Subcutaneous abdominal adipose tissue (tissue), 5 donors: ENCODE data around the gene SYNJ2.

ENCODE experiments used
- H3K27ac ChIP-seq: one replicate; pipeline ENCODE4 v1.7.0; 2013; ENCODE audit warnings: low read depth, mild to moderate bottlenecking, inconsistent platforms, low read length, moderate library complexity
- H3K27me3 ChIP-seq, 5 donors: one replicate each; pipeline ENCODE4 v1.7.0; 2013; ENCODE audit warnings: low read length in 5 of 5, inconsistent platforms in 1 of 5; ENCODE audit not compliant: control insufficient read depth in 5 of 5, insufficient read depth in 4 of 5
- H3K36me3 ChIP-seq, 5 donors: one replicate each; pipeline ENCODE4 v1.7.0; 2013; ENCODE audit warnings: low read length in 5 of 5; ENCODE audit not compliant: control insufficient read depth in 5 of 5, insufficient read depth in 5 of 5
- H3K4me1 ChIP-seq, 5 donors: one replicate each; pipeline ENCODE4 v1.7.0; 2013; ENCODE audit warnings: low read length in 5 of 5, mild to moderate bottlenecking in 3 of 5, moderate library complexity in 1 of 5; ENCODE audit not compliant: control insufficient read depth in 5 of 5, insufficient read depth in 5 of 5
- H3K4me3 ChIP-seq, 5 donors: one replicate each; pipeline ENCODE4 v1.7.0; 2013; ENCODE audit warnings: low read length in 5 of 5, low read depth in 1 of 5
- H3K9ac ChIP-seq, 5 donors: one replicate each; pipeline ENCODE4 v1.7.0; 2013; ENCODE audit warnings: low read length in 5 of 5, mild to moderate bottlenecking in 4 of 5, moderate library complexity in 3 of 5
- H3K9me3 ChIP-seq, 5 donors: one replicate each; pipeline ENCODE4 v1.7.0; 2013; ENCODE audit warnings: low read length in 5 of 5; ENCODE audit not compliant: control insufficient read depth in 5 of 5
- donor health status: healthy.
- donor health status: healthy.
- donor health status: healthy.
- donor health status: healthy.
- donor health status: healthy.

The SYNJ2 gene

GRCh38 chr6:157955675-157956074 lies 26.0 kb upstream of the SYNJ2 start:
- Histone ChIP-seq H3K4me1 (peaks cover 4 to 11% (median 8%) of the 10 kb centered on the region in 5 donors), H3K27me3 (peaks cover 0 to 6% (median 0%) of the 10 kb centered on the region in 5 donors), H3K27ac (no peak overlapping the region), H3K9me3 (peaks cover 7 to 22% (median 18%) of the 10 kb centered on the region in 5 donors), H3K4me3 (no peak overlapping the region), H3K36me3 (no peaks in the 10 kb centered on the region), H3K9ac (no peak overlapping the region)

GRCh38 chr6:157956171-157956730 lies 25.4 kb upstream of the SYNJ2 start:
- Histone ChIP-seq H3K4me3 (no peak overlapping the region), H3K9me3 (peaks cover 7 to 22% (median 18%) of the 10 kb centered on the region in 5 donors), H3K27ac (no peak overlapping the region), H3K36me3 (no peaks in the 10 kb centered on the region), H3K9ac (no peak overlapping the region), H3K27me3 (peaks cover 0 to 6% (median 0%) of the 10 kb centered on the region in 5 donors), H3K4me1 (peaks cover 4 to 11% (median 10%) of the 10 kb centered on the region in 5 donors)

- H3K9me3 ChIP-seq = peaks cover 7 to 22% (median 18%) of the 10 kb centered on the region in 5 donors
- no peaks in the 10 kb centered on the region for H3K27me3 ChIP-seq
- peak overlapping the region in 1 of 5 donors; percentile 22 for H3K4me3 ChIP-seq
- H3K9ac ChIP-seq = no peak overlapping the region
- H3K36me3 ChIP-seq = no peaks in the 10 kb centered on the region
- peaks cover 0 to 6% (median under 1%) of the 10 kb centered on the region in 5 donors for H3K4me1 ChIP-seq
- H3K27ac ChIP-seq = no peak overlapping the region
Observed at GRCh38 chr6:157959451-157960227, 22.0 kb upstream of the SYNJ2 start.

GRCh38 chr6:157961153-157961831 lies 20.4 kb upstream of the SYNJ2 start:
- Histone ChIP-seq H3K36me3 (no peaks in the 10 kb centered on the region), H3K4me3 (no peak overlapping the region), H3K27me3 (no peaks in the 10 kb centered on the region), H3K27ac (no peak overlapping the region), H3K9me3 (peaks cover 7 to 23% (median 18%) of the 10 kb centered on the region in 5 donors), H3K4me1 (peaks cover 0 to 5% (median 0%) of the 10 kb centered on the region in 5 donors), H3K9ac (no peak overlapping the region)

GRCh38 chr6:157961832-157962575 lies 19.7 kb upstream of the SYNJ2 start:
- H3K27ac ChIP-seq = no peak overlapping the region
- peaks cover 7 to 23% (median 18%) of the 10 kb centered on the region in 5 donors for H3K9me3 ChIP-seq
- no peaks in the 10 kb centered on the region for H3K36me3 ChIP-seq
- no peaks in the 10 kb centered on the region for H3K27me3 ChIP-seq
- H3K4me3 ChIP-seq = no peak overlapping the region
- no peak overlapping the region for H3K9ac ChIP-seq
- peaks cover 0 to 5% (median 0%) of the 10 kb centered on the region in 5 donors for H3K4me1 ChIP-seq

- Histone ChIP-seq H3K27me3 (no peaks in the 10 kb centered on the region), H3K27ac (no peak overlapping the region), H3K36me3 (no peaks in the 10 kb centered on the region), H3K4me3 (no peak overlapping the region), H3K4me1 (peaks cover 0 to 5% (median 0%) of the 10 kb centered on the region in 5 donors), H3K9ac (no peak overlapping the region), H3K9me3 (peaks cover 7 to 20% (median 16%) of the 10 kb centered on the region in 5 donors)
Observed at GRCh38 chr6:157962601-157963302, 18.9 kb upstream of the SYNJ2 start.

GRCh38 chr6:157964100-157964499 lies 17.6 kb upstream of the SYNJ2 start:
- Histone ChIP-seq H3K27ac (no peak overlapping the region), H3K9me3 (peaks cover 5 to 10% (median 6%) of the 10 kb centered on the region in 5 donors), H3K9ac (no peak overlapping the region), H3K4me3 (no peak overlapping the region), H3K27me3 (no peaks in the 10 kb centered on the region), H3K4me1 (peaks cover 0 to 5% (median 0%) of the 10 kb centered on the region in 5 donors), H3K36me3 (no peaks in the 10 kb centered on the region)

- H3K27ac ChIP-seq = no peak overlapping the region
- H3K36me3 ChIP-seq = no peaks in the 10 kb centered on the region
- peaks cover 0 to 4% (median 0%) of the 10 kb centered on the region in 5 donors for H3K9me3 ChIP-seq
- no peaks in the 10 kb centered on the region for H3K27me3 ChIP-seq
- H3K4me1 ChIP-seq = peaks cover 0 to 5% (median 0%) of the 10 kb centered on the region in 5 donors
- no peak overlapping the region for H3K4me3 ChIP-seq
- no peak overlapping the region for H3K9ac ChIP-seq
Observed at GRCh38 chr6:157965387-157965786, 16.3 kb upstream of the SYNJ2 start.

GRCh38 chr6:157966589-157966977 lies 15.1 kb upstream of the SYNJ2 start:
- Histone ChIP-seq H3K27me3 (no peaks in the 10 kb centered on the region), H3K4me1 (no peaks in the 10 kb centered on the region), H3K9me3 (peaks cover 0 to 4% (median 0%) of the 10 kb centered on the region in 5 donors), H3K36me3 (no peaks in the 10 kb centered on the region), H3K9ac (no peak overlapping the region), H3K27ac (no peak overlapping the region), H3K4me3 (no peak overlapping the region)
